COLO668 (cell line): ENCODE data around the gene ANKRD22.

Experiments used
- DNase-seq: peaks from one replicate; lab custom pipeline; 2025; ENCODE audit not compliant: unreplicated experiment; lab: John Stamatoyannopoulos, UW

The ANKRD22 gene

GRCh38 chr10:88803641-88804040, 48.0 kb downstream of the ANKRD22 start:
- DNase-seq: no peak

- no peak for DNase-seq
Observed at GRCh38 chr10:88802523-88803285, 48.9 kb downstream of the ANKRD22 start, which contains the start of gene LIPM. Gene LIPM (plus strand): TSS chr10:88802730. CDS start chr10:88802897, 167 bp downstream.

GRCh38 chr10:88800152-88801125, 51.2 kb downstream of the ANKRD22 start:
- DNase-seq: no peak

- no peak for DNase-seq
Observed at GRCh38 chr10:88794731-88795130, 56.9 kb downstream of the ANKRD22 start.

- DNase-seq: no peak
Observed at GRCh38 chr10:88793712-88794299, 57.8 kb downstream of the ANKRD22 start.

GRCh38 chr10:88792661-88793060, 59.0 kb downstream of the ANKRD22 start:
- DNase-seq: no peak

- DNase-seq: peak; percentile 9
Observed at GRCh38 chr10:88791924-88792323, 59.7 kb downstream of the ANKRD22 start.

GRCh38 chr10:88788924-88789323, 62.7 kb downstream of the ANKRD22 start:
- DNase-seq: no peak

- no peak for DNase-seq
Observed at GRCh38 chr10:88787463-88787862, 64.2 kb downstream of the ANKRD22 start.

GRCh38 chr10:88786032-88786770, 65.4 kb downstream of the ANKRD22 start:
- no peak for DNase-seq

GRCh38 chr10:88783724-88784123, 67.9 kb downstream of the ANKRD22 start:
- DNase-seq: no peak

- DNase-seq: no peak
Observed at GRCh38 chr10:88782222-88782621, 69.4 kb downstream of the ANKRD22 start.

- DNase-seq: no peak
Observed at GRCh38 chr10:88781206-88781605, 70.4 kb downstream of the ANKRD22 start.
